ENCODE measurements around the gene CHGA. TPM values are rescaled to one million over a fixed set of nuclear protein-coding genes. Genes with fewer than 3 reads are reported as not detected.

The CHGA gene
- total and polyA plus RNA-seq, 2 of the 13 experiments (the other 11 are each of a cell fraction or from before 2014, with no cell fraction given): not detected

- TF ChIP-seq, protein P1, sequence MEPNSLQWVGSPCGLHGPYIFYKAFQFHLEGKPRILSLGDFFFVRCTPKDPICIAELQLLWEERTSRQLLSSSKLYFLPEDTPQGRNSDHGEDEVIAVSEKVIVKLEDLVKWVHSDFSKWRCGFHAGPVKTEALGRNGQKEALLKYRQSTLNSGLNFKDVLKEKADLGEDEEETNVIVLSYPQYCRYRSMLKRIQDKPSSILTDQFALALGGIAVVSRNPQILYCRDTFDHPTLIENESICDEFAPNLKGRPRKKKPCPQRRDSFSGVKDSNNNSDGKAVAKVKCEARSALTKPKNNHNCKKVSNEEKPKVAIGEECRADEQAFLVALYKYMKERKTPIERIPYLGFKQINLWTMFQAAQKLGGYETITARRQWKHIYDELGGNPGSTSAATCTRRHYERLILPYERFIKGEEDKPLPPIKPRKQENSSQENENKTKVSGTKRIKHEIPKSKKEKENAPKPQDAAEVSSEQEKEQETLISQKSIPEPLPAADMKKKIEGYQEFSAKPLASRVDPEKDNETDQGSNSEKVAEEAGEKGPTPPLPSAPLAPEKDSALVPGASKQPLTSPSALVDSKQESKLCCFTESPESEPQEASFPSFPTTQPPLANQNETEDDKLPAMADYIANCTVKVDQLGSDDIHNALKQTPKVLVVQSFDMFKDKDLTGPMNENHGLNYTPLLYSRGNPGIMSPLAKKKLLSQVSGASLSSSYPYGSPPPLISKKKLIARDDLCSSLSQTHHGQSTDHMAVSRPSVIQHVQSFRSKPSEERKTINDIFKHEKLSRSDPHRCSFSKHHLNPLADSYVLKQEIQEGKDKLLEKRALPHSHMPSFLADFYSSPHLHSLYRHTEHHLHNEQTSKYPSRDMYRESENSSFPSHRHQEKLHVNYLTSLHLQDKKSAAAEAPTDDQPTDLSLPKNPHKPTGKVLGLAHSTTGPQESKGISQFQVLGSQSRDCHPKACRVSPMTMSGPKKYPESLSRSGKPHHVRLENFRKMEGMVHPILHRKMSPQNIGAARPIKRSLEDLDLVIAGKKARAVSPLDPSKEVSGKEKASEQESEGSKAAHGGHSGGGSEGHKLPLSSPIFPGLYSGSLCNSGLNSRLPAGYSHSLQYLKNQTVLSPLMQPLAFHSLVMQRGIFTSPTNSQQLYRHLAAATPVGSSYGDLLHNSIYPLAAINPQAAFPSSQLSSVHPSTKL (CRISPR knock-in tag; IDR thresholded peaks at IDR 0.05): no peak
- no peak for TF ChIP-seq MEIS2 (CRISPR knock-in tag; IDR thresholded peaks at IDR 0.05)
- no peak for TF ChIP-seq ISL2 (CRISPR knock-in tag; IDR thresholded peaks at IDR 0.05)
- TF ChIP-seq, protein P2, sequence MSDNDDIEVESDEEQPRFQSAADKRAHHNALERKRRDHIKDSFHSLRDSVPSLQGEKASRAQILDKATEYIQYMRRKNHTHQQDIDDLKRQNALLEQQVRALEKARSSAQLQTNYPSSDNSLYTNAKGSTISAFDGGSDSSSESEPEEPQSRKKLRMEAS (IDR thresholded peaks at IDR 0.05): no peak
- 0 out of 2 replicates have a peak, but pooled peaks have one; percentile 0 for TF ChIP-seq ZNF205 (CRISPR knock-in tag; IDR thresholded peaks at IDR 0.05)
- TF ChIP-seq ZBTB14 (CRISPR knock-in tag; IDR thresholded peaks at IDR 0.05): no peak
- no peak for TF ChIP-seq HMGA1 (CRISPR knock-in tag; conservative IDR thresholded peaks at IDR 0.05)
- TF ChIP-seq, protein P3, sequence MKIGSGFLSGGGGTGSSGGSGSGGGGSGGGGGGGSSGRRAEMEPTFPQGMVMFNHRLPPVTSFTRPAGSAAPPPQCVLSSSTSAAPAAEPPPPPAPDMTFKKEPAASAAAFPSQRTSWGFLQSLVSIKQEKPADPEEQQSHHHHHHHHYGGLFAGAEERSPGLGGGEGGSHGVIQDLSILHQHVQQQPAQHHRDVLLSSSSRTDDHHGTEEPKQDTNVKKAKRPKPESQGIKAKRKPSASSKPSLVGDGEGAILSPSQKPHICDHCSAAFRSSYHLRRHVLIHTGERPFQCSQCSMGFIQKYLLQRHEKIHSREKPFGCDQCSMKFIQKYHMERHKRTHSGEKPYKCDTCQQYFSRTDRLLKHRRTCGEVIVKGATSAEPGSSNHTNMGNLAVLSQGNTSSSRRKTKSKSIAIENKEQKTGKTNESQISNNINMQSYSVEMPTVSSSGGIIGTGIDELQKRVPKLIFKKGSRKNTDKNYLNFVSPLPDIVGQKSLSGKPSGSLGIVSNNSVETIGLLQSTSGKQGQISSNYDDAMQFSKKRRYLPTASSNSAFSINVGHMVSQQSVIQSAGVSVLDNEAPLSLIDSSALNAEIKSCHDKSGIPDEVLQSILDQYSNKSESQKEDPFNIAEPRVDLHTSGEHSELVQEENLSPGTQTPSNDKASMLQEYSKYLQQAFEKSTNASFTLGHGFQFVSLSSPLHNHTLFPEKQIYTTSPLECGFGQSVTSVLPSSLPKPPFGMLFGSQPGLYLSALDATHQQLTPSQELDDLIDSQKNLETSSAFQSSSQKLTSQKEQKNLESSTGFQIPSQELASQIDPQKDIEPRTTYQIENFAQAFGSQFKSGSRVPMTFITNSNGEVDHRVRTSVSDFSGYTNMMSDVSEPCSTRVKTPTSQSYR (CRISPR knock-in tag; IDR thresholded peaks at IDR 0.05; ENCODE audit: borderline replicate concordance): no peak
- no peak for TF ChIP-seq KLF15 (CRISPR knock-in tag; IDR thresholded peaks at IDR 0.05; ENCODE audit: borderline replicate concordance)
- no peak for TF ChIP-seq ZUFSP (CRISPR knock-in tag; IDR thresholded peaks at IDR 0.05; ENCODE audit: borderline replicate concordance)
- TF ChIP-seq GLI4 (CRISPR knock-in tag; IDR thresholded peaks at IDR 0.05; ENCODE audit: borderline replicate concordance): no peak
- TF ChIP-seq ZNF121 (CRISPR knock-in tag; IDR thresholded peaks at IDR 0.05): no peak
- TF ChIP-seq, protein P4, sequence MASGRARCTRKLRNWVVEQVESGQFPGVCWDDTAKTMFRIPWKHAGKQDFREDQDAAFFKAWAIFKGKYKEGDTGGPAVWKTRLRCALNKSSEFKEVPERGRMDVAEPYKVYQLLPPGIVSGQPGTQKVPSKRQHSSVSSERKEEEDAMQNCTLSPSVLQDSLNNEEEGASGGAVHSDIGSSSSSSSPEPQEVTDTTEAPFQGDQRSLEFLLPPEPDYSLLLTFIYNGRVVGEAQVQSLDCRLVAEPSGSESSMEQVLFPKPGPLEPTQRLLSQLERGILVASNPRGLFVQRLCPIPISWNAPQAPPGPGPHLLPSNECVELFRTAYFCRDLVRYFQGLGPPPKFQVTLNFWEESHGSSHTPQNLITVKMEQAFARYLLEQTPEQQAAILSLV (CRISPR knock-in tag; IDR thresholded peaks at IDR 0.05; ENCODE audit: borderline replicate concordance): 0 out of 2 replicates have a peak, but pooled peaks have one; percentile 5
- TF ChIP-seq ZNF749 (CRISPR knock-in tag; IDR thresholded peaks at IDR 0.05; ENCODE audit: borderline replicate concordance): no peak
- no peak for TF ChIP-seq THRA (CRISPR knock-in tag; IDR thresholded peaks at IDR 0.05; ENCODE audit: borderline replicate concordance)
- no peak for TF ChIP-seq BCL6 (CRISPR knock-in tag; IDR thresholded peaks at IDR 0.05)
- no peak for TF ChIP-seq POLR2AphosphoS2 (IDR thresholded peaks at IDR 0.05; ENCODE audit: low read depth, low read length)
- no peak for TF ChIP-seq ZNF264 (CRISPR knock-in tag; IDR thresholded peaks at IDR 0.05)
These were observed 774 bp downstream of the CHGA start (continued) for GRCh38 chr14:92923744-92924103.
